CD4-positive, alpha-beta T cell treated with Interleukin-12 subunit alpha and Interleukin-12 subunit beta, for 1 hour (primary cell): Measurements from ENCODE around the gene ARHGEF16.
A peak's percentile ranks its signal among the peaks of the same experiment; 100 is the strongest.

Source experiments
- DNase-seq: peaks from one replicate; pipeline ENCODE4 v3.0.0-alpha.2; 2020

Gene ARHGEF16

DNA sequence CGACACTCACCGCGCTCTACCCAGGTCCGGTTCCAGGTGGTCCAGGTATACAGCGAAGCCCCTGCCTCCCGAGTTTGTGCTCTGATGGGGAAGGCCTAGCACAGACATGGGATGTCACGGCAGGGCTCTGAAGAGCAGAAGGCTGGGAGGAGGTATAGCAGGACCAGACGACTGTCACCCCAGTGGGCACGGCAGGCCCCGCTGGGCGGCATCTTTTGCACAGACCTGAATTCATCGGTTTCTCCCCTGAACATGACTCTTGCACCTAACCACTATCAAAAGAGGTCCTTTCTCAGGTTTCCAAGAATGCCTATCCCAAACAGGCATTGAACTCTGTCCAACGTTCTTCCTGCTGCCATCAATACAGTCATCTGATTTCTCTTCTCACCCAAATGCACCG is 30.6 kb downstream of the ARHGEF16 start:
- DNase-seq = no peak

DNA sequence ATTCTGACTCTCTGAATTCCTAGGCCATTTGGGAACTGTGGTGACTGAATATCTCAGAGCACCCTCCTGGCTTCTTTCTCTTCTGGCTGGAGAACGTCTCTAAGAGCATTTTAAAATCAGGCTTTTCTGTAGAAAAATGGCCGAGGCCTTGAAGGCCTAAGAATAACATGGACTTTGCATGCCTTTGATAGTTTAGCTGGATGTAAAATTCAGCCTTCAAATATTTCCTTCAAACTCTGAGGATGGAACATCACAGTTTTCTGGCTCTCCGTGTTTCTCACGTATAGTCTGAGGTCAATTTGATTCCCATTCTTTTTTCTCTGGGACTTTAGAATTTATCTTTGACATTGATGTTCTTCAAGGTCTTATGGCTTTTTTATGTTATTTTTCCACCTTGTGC is 34.0 kb downstream of the ARHGEF16 start:
- no peak for DNase-seq

DNA sequence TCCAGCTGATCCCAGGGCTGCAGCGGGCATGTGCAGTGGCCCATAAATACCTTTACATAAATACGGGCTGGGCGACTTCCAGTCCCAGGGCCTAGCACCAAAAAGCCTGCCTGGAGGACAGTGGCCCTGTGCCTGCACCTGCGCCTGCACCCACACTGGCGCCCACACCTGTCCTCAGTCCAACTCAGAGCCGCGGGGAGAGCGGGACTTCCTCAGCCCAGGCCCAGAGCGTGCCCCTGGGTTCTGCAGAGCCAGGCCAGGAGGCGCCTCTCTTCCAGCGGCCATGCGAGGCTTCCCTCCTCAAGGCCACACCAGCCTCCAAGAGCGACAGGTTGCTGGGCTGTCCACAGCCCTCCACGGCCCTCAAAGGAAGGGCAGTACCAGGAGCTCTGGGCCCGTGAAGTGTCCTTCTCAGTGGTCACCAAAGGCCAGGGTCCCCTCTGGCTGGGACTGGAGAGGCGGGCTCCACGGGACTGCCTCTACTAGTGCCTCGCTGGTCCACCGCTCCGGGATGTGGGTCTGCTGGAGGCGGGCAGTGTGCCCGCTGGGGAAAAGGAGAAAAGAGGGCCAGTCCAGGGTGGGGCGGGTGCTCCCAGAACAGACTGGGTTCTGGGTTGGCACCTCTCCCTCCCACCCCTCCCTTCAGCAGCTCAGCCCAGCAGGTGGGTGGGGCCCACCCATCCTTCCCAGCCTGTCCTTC is 35.7 kb downstream of the ARHGEF16 start:
- DNase-seq = no peak

DNA sequence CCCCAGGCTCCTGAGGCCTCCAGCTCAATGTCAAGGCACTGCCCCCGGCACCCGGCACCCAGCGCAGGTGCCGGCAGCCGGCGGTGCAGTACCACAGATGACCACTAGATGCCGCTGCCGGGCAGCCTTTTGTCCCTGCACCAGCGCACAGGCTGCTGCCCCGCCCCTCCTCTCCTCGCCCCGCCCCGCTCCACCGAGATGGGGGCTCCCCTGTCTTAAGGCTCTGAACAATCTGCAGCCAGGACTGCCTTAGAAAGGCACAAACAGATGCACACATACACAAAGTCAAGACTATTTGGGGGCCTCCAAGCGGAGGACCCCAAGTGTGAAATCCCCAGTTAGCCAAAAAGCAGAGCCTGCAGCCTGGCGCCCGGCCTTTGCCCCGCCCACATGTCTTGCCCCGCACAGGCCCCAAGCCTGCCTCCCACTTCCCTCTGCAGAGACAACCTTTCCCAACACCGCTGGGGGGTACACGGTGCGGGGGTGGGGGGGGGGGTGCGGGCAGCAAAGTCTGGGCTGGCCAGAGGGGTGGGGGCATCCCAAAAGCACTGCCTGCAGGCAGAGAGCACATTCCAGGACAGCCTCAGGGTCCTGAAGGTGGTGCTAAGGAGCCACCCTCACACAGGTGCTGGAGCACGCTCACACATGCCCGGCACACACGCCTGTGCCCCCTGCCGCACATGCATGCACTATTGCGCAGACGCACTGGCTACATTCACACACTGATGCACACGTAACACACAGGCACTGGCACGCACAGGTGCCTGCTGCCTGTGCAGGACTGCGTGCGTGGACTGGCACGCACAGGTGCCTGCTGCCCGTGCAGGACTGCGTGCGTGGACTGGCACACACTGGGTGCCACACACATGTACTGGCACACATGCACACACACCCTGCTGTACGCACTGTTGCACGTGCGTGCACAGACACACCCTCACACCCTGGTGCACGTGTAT is 37.1 kb downstream of the ARHGEF16 start:
- DNase-seq = peak; percentile 85

DNA sequence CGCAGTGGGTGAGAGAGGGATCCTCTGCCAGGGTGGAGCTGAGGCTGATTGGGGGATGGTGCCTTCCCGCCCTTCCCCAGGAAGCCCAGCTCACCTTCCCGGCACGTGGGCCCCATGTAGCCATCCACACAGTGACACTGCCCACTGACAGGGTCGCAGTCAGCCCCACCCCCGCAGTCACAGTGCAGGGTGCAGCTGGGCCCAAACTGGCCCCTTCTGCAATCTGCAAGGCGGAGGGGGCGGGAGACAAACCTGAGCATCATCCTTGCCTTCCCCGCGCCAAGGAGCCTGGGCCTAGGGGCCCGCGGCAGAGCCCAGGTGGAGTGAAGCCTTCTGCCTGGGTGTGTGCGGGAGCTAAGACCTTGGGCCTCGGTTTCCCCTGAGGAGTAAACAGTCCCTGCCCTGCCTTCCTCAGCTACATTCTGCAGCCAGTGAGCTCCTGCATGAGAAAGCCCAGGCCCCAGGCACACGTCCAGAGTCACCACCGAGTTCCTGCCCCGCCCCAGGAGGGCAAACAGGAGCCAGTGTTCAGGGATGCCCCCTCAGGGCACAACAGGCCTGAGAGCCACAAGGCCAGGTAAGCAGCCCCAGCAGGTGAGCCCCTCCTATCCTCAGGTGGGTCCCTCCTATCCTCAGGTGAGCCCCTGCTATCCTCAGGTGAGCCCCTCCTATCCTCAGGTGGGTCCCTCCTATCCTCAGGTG is 38.2 kb downstream of the ARHGEF16 start:
- no peak for DNase-seq

DNA sequence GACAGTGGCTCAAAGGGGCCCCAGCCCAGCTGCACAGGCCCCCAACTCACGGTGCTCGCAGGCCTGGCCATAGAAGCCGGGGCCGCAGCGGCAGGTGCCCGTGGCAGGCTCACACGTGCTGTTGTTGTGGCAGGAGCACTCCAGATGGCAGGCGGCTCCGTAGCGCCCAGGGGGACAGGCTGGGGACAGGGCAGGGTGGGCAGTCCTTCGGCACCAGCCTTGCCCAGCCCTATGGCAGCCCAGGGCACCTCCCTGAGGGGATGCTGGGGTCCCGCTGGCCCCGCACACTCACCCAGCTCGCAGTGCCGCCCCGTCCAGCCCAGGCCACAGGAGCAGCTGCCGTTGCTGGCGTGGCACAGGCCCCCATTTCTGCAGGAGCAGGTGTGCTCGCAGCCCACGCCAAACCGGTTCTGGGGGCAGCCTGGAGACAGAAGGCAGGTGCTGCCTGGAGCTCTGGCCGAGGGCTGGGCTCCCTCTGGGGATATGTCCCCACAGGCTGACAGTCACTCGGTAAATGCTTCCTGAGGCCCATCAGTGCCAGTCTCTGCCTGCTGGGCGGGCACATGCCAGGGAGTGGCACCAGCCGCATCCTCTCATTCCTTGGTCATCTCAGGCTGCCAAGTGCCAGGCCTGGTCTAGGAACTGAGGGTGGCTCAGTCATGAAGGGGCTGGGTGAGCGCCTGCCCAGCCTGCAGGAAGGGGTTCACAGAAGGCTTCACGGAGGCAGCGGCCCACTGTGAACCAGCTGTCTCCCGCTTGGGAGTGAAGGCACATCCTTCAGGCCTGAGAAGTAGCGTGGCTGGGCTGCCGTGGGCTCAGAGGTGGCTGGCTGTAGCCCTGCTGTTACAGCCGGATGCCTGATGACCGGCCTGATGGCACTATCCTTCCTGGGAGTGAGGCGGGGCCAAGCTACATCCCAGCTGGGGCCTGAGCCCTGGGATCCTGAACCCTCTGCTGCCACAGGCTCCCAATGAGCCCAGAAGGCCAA is 40.1 kb downstream of the ARHGEF16 start:
- no peak for DNase-seq

DNA sequence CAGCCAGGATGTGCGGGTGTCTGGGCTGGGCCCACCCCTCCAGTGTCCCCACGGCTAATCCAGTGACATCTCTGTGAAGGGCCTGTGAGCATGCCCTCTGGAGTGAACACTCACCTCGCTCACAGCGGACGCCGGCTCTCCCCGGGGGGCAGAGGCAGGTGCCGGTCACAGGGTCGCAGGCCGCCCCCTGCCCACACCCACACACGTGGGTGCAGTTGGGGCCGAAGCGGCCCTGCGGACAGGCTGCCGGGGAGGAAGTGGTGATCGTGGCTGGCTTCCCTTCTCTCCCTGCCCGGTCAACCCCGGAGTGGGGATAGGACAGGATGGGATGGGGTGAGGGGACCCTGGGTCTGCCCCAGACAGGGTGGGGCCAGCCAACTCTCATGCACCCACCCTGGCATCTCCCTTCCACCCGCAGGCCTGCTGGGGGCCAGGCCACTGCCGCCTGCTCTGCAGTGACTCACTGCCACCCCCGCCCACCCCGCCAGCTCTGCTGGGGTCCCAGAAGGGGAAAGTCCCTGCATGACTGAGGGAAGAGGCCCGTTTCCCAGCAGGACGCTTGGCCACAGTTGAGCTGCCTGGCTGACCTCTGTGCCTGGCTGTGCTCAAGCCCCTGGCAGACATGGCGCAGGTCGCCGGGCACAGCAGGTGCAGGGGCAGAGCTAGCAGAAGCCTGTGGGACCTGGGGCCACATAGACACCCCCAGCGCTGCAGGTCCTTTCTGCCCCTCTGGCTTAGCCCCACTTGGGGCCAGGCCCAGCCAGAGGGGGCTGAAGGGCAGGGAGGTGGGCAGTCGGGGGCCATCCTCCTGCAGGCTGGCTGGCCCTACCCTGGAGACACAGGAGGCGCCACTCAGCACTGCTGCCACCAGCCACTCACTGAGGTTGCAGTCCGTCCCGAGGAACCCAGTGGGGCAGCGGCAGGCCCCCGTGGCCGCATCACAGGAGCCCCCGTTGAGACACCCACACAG is 41.6 kb downstream of the ARHGEF16 start:
- no peak for DNase-seq

DNA sequence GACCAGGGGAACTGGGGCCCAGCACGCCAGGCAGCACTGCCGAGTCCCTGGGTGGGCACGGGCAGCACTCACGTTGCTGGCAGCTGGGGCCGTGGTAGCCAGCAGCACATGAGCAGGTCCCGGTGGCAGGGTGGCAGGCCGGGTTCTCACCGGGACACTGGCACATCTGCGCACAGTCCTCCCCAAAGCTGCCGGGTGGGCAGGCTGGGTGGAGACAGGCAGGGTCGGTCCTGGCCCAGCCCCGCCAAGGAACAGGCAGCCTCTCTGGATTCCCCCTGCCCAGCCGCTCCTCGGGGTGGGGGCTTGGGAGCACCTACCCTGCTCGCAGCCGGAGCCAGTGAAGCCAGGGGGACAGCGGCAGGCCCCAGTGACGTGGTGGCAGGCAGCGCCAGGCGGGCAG is 42.5 kb downstream of the ARHGEF16 start:
- no peak for DNase-seq

DNA sequence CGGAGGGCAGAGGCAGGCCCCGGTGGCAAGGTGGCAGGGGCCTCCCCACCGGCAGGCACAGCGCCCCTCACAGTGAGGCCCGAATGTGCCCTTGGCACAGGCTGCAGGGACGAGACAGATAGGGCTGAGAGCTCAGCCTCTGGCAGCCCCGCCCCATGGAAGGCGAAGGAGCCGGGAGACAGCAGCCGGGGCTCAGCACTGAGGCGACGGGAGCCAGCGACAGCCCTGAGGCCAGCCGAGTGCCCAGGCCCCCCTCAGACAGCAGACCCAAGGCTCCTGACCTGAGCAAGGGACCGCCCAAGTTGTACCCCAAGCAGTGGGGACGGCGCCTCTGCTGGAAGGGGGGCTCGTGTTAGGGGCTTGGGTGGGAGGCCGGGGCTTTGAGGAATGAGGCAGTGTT is 43.1 kb downstream of the ARHGEF16 start:
- no peak for DNase-seq

DNA sequence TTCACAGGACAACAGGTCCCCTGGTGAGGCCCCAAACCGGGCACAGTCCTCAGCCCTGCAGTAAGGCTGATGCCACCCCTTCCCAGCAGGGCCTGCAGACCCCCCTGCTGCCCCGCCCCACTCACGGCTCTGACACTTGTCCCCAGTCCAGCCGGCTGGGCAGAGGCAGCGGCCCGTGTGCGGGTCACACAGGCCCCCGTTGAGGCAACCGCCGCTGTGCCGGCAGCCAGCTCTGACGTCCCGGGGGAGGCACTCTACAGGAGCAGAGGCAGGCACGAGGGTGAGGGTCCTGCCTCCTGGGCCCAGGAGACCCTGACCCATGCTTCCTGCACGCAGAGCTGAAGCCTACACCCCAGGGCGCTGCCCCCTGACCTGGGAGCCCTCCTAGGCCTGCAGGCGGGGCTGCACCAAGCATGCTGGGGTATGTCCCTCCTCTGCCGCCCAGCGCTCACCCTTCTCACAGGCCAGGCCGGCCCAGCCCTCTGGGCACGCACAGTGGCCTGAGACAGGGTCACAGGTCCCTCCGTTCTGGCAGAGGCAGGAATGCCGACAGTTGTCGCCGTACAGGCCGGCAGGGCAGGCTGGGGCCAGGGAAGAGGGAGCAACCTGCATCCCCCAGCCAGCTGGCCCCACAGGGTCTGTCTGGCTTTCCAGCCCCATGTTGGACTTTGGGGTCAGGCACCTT is 43.9 kb downstream of the ARHGEF16 start:
- no peak for DNase-seq

DNA sequence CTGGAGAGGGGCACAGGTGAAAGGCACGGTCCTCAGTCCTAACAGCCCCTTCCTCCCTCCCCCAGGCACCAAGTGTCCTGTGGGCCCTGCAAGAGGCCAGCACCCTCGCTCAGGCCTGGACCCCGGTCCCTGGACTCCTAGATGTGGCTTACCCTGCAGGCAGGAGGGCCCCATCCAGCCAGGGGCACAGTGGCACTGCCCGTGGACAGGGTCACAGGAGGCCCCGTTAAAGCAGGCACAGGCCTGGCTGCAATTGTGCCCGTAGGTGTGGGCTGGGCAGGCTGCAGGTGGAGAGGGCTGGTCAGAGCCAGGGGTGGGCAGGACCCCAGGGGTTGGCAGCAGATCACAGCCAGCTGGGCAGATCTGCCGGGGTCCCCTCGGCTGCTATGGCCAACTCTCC is 44.5 kb downstream of the ARHGEF16 start:
- no peak for DNase-seq

DNA sequence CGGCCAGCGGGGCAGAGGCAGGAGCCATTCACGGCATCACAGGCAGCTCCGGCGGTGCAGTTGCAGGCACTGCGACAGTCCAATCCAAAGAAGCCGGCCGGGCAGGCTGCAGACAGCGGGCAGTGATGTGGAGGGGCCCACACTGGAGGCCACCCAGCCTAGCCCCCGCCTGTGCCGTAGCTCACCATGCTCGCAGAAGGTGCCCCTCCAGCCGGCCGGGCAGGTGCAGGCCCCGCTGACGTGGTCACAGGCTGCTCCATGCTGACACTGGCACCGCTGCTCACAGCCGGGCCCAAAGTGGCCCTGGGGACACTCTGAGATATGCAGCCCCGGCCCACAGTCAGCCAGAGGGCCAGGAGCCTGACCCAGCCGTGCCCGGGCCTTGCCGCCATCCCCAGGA is 45.1 kb downstream of the ARHGEF16 start:
- DNase-seq = no peak

DNA sequence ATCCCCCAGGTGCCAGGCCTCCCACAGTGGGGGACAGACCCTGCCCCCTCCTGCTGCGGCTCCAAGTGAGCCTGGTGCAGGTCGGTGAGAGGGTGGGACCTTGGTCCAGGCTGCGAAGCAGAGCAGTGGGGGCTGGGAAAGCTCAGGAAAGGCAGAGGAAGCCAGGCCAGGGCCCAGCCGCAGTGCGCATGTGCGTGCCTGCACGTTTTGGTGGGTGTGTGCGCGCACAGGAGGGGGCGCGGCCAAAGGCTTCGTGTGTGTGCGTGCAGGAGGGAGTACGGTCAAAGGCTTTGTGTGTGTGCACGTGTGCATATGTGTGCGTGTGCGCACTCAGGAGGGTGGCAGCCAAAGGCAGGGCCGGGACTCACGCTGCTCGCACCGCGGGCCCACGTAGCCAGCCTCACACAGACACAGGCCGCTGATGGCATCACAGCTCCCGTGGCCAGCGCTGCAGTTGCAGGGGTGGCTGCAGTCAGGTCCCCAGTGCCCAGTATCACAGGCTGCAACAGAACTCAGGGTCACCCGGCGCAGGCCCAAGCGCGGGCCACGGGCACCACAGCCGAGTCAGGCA is 45.9 kb downstream of the ARHGEF16 start:
- no peak for DNase-seq

DNA sequence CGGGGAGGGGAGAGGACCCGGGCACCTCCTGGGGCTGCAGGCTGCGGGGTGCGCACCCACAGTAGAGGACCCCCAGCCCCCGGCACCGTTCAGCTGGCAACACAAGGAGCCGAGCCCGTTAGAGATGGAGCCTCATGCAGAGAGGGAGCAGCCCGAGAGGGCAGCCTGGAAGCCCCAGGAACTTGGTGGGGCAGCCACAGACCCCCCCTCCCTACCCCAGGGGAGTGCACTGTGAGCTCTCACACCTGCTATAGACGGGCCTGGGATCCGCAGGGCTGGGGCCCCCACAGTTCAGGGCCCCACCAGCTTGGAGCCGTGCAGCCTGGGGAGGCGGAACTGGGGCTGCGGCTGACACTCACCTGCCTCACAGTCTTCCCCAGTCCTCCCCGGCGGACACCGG is 47.0 kb downstream of the ARHGEF16 start:
- DNase-seq = no peak

DNA sequence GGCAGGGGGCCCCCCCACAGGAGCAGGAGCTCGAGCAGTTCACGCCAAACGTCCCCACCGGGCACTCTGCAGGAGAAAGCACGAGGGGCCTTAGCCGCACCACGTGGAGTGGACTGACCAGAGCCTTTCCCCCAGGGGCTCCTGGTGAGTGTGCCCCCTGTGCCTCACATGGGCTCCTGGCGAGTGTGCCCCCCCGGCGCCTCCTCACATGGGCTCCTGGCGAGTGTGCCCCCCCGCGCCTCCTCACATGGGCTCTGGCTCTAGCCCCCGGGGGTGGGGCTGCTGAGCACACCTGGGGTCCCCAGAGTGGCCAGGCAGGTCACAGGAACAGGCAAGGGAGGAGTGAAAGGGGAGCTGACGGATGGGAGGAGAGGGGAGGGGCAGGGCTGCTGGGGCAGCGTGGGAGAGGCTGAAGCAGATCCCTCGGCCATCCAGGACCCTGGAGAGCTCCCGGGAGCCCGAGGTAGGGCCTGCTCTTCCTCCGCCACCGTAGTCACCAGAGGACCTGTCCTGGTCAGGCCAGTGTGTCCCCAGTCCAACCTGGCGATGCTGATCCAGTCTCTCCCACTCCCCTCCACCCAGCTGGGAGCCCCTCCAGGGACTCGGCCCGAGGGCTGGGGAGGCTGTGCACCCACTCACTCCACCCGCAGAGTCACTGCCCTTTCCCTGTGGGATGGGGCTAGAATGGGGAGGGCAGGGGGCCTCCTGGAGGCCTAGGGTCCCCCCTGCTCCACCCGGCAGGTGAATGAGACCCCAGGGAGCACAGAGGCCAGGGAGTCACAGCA is 47.6 kb downstream of the ARHGEF16 start:
- DNase-seq = no peak

DNA sequence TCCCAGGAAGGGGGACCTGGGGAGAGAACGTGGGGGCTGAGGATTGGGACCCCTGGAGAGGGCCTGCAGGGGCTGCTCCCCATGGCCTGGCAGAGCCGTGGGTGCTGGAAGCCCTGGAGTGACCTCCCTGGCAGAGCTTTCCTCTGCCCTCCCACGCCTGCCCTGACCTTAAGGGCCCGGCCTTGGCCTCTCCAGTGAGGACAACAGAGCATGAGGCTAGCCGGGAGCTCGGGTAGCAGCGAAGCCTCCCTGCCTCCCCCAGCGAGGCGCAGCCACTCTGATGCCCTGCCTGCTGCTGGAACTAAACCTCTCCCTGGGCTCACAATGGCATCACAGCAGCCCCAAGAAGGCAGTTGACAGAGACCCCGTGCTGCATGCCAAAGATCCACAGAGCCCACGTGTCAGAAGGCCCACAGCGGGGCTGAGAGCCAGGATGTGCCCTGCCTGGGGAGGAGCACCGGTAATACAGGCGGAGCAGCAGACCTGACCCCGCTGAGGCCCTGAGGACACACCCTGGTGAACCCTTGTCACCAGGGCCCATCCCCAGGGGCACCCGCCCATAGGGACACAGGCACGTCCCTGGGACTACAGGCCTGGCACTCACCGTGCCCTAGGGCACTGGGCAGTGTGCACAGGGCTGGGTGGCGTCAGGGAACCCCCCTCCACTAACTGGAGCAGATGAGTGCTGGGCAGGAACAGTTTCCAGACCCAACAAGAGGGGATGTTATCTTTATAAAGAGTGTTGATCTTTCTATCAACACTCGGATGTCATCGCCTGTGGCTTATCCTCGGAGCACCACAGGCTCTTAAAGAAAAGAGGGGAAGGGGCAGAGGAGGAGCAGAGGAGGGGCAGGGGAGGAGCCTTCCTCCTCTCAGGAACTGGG is 48.4 kb downstream of the ARHGEF16 start:
- no peak for DNase-seq

DNA sequence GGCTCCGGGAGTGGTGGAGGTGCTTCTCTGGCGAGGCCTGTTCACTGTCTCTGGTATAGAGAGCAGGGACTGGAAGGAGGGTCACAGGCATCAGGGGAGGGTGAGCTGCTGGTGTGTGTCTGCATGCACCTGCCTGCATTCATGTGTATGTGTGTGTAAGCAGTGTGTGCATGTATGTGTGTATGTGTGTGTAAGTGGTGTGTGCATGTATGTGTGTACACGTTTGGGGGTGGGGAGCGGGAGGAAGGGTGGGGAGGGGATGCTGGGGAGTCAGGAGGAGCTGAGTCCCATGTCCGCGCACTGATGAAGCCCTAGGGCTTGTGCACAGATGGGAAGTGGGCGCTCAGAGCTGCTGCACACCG is 49.0 kb downstream of the ARHGEF16 start:
- DNase-seq = no peak

DNA sequence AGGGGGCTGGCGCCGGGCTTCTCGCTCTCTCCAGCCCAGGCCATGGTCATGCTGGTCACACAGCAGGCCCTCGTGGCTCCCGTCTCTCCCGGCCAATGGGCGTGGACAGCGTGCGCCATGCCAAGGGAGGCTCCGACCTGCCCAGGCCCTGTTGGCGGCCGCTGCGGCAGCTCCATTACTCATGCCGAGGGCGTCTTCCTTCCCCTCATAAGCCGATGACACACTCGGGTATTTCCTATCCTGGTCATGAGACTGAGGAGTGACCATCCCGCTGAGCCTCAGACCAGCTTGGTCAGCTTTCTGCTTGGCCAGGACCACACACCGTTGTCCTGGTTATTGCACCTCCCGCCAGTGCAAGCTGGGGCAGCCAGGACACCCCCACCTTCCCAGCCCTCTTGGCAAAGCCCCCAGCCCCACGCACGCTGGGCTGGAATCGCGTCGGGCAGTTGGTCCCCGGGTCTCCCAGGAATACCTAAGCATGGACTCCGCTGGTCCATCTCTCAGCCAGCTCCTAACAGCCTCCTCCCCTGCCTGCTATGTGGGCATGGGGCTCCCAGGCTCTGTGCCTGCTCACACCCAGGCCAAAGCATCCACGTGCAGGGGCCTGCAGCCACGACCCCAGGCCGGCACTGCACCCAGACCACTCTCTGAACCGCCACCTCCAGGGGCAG is 49.8 kb downstream of the ARHGEF16 start:
- no peak for DNase-seq
